HG03066 (cell line): ENCODE data around the gene KAZN.

Source experiments
- ATAC-seq: cut with Tn5 transposase; IDR thresholded peaks from one replicate; pipeline ENCODE4 v1.9.1; 2021; ENCODE audit warnings: low read depth; ENCODE audit not compliant: unreplicated experiment

The KAZN gene

DNA sequence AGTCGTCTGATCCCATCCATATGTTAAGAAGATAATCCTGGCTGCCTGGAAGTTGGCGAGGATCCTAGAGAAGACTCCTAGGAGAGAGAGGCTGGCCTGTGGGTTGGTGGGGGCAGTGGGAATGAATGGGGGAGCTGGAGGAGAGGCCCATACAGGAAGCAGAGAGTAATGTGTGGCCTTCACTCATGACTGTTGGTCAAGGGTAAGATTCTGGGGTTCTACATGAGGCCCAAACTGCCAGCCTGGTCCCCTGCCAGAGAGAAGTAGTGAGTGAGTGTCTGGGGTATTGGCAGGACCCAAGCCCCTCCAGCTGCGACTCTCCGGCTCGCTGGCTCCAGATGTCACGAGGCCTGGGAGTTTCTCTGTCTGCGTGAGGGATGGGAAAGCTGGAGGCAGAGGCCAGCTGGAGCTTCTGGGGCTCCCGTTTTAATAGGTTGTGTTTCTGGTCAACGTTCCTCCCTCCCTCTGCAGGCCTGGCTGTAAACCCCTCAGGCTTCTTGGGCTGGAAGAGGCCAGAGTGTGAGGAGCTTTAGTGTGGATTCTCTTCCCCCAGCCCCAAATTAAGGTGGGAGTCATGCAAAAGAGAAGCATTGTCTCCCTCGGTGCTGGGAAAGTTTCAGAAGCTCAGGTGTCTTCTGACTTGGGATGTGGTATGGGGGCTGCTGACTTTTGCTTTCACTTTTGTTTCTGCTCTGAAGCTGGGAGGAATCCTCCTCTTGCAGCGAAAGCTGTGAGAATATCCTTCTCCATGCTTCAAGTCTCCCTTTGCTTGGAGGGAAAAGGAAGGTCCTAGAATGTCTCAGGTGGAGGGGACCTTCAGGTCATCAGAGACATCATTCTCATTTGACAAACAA lies 557.6 kb downstream of the KAZN start:
- no peak for ATAC-seq

DNA sequence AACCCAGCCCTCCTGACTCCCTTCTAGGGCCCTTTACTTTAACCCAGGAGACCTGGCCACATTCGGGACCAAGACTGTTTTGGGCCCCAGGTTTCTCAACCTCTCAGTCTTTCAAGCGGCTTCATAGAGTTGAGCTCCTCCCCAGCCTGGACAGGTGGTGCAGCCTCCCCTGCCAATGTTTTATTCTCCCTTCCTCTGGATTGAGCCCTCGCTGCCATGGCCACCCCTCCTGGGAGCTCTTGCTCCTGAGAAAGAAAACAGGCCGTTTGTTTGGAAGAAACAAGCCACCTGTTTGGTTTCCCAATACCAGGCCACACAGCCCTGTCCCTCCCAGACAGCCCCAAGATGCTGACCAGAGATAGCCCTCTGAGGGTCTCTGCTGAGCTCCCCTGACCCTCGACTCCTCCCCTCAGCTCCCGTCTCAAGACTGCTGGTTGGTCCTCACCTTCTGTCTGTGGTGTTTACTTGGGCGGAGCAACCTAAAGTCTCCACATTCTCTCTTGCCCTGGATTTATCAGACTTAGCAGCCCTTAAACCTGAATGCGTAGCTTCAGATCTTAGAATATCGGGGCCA lies 558.4 kb downstream of the KAZN start:
- ATAC-seq, result no peak

DNA sequence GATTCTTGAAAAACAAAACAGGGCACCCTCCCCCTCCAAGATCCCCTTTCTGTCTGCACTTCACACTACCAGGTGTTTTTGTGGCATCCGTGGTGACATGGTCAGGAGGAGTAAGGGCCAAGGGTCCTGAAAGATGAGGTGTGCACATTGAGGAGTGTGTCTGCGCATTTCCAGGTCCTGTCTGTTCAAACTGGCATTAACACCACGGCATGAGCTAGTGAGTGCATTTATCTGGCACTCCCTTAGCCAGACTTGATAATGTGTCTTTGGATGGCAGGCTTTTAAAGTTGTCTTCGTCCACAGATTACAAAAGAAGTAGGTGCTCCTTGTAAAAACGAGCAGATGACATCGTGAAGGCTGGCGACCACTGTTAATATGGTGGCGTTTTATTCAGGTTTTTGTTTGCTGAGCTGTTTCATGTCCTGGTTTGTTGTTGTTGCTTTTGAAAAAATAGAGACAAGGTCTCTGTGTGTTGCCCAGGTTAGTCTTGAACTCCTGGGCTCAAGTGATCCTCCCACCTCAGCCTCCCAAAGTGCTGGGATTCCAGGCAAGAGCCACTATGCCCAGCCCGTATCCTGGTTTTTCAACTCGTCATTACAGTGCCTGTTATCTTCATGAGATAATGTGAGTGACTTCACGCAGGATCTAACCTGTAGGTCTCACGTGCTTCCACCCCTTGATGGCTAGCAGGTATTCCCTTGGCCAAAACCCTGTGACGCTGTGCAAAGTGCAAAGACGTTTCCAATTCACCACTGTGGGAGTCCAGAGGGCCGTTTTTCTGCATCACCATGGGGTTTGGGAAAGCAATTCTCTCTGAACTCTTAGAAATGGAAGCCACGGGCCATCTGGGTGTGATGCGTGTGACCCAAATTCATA lies 559.3 kb downstream of the KAZN start:
- no peak for ATAC-seq

DNA sequence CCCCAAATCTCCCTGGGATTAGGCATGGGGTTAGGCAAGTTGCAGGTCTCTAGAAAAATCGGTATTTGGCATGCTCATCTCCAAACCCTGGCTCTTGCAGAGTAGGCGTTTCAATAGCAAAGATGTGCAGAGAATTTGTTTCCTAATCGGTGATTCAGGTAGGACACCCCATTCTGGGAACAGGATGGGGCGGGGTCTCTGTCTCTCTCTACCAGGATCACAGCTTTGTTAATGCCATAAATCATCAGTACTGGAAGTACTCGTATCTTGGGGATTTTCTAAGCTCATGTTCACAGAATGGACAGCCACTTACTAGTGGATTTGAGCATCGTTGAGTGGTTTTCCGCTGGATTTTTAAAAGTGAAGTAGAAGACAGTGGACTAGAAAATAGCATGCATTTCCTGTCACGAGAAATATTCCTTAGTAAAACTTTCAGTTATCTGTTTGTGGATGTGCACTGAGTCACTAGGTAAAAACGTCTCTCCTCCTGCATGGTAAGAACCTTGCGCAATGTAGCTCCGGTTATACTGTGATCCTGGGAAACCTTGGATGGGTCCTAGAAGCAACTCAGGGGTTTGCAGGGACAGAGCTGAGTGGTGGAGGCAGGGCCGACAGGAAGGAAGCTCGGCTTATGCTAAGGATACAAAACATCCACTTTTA lies 560.2 kb downstream of the KAZN start:
- no peak for ATAC-seq

DNA sequence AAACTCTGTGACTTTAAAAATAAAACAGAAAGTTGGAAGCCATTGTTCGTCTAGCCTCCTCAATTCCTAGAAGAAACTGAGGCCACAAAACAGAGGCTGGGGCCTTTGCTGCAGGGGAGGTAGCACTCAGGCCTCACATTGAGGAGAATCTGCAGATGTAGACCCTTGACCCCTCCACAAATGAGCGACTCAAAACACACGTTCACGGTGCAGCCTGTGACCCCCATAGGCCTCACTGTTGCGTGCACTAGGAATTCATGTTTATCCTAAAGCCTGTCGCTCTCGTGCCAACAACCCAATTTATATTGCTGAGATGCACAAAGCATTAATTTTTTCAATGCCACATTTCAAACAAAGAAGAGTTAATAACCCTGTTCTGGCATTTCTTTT lies 560.7 kb downstream of the KAZN start:
- no peak for ATAC-seq

DNA sequence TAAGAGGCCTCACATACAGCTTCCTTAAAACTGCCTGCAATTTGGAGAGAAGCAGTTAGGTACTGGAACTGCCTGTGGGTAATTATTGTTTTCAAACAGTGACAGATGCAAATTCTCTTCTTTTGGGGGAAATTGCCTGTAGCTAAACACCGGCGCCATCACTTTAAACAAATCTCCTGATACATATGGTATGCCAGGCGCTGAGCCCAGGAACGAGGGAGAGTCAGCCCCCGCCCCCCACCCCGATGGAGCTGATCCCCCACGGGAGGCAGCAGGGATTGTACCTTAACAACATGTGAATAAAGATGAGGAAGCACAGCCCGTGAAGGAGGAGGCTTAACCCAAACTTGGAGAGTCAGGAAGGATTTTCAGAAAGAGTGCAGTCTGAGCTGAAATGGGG lies 562.1 kb downstream of the KAZN start:
- no peak for ATAC-seq

DNA sequence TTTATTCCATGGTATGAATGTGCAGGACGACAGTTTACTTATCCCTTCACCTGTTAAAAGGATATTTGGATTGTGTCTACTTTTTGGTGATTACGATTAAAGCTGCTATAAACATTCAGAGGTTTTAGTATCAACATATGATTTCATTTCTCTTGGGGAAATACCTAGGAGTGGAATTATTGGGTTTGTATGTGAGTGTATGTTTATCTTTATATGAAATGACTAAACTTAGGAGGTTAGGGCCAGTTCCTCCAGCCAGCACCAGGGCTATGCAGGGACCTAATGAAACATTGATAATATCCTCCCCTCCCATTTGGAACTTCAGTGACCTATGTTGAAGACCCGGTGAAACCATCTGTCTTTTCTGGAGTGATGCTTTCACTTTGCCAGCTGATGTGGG lies 568.9 kb downstream of the KAZN start:
- ATAC-seq, result no peak
